Kidney tubule cell (primary cell): Measurements from ENCODE around the gene NOP16.

Experiments used
- DNase-seq: peaks from one replicate; pipeline ENCODE4 v3.0.0-alpha.2; 2018; ENCODE audit warnings: low spot score

NOP16 gene

GRCh38 chr5:176386491-176386890 lies 1.9 kb downstream of the NOP16 start:
- DNase-seq: no peak

GRCh38 chr5:176384991-176385390 lies 3.4 kb downstream of the NOP16 start:
- no peak for DNase-seq

- no peak for DNase-seq
These were observed 4.0 kb downstream of the NOP16 start for GRCh38 chr5:176384366-176384930.

GRCh38 chr5:176383961-176384360 lies 4.4 kb downstream of the NOP16 start:
- DNase-seq: no peak

- DNase-seq: no peak
These were observed 5.0 kb downstream of the NOP16 start for GRCh38 chr5:176383248-176383905.

GRCh38 chr5:176382721-176383120 lies 5.7 kb downstream of the NOP16 start:
- DNase-seq: no peak

DNA sequence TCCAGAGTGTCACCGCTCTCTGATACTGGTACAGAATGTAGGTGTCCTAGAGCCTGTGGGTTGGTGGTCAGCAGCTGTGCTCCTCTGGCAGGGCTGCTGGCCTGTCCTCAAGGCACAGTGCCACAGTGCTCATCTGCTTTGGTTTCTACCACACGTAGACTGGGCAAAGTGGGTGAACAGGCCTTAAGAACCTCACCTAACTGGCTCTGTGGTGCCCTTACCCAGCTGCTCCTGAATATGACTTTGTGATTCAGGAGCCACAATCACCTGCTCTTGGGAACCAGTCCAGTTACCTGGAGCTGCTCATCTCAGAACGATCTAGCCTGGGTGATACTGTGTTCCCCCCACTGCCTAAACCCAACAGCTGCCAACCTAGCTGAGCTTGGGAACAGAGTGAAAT lies 6.4 kb downstream of the NOP16 start:
- no peak for DNase-seq

- no peak for DNase-seq
These were observed 7.0 kb downstream of the NOP16 start for GRCh38 chr5:176381423-176381822.

DNA sequence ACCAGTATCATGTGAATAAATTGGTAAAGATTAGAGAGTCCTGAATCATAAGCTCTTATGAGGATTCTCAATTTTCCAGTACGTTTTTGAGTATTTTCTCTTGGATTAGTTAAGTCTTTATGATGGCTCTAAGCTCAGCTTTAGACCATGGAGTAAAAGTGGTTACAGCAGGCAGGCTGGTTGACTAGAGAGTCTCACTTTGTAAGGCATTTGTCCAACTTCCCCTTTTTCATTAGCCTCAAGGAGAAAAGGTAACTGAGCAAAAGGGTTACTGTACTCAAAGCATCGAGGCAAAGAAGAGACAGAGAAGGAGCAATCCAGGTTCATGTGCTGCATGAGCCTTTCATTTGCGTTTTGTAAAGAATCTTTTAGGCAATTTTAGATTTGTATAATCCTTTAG lies 8.5 kb downstream of the NOP16 start:
- no peak for DNase-seq

GRCh38 chr5:176373100-176373818 lies 15.1 kb downstream of the NOP16 start:
- no peak for DNase-seq

- no peak for DNase-seq
These were observed 16.5 kb downstream of the NOP16 start for GRCh38 chr5:176371621-176372539.

GRCh38 chr5:176369934-176370711 lies 18.3 kb downstream of the NOP16 start:
- DNase-seq: no peak

DNA sequence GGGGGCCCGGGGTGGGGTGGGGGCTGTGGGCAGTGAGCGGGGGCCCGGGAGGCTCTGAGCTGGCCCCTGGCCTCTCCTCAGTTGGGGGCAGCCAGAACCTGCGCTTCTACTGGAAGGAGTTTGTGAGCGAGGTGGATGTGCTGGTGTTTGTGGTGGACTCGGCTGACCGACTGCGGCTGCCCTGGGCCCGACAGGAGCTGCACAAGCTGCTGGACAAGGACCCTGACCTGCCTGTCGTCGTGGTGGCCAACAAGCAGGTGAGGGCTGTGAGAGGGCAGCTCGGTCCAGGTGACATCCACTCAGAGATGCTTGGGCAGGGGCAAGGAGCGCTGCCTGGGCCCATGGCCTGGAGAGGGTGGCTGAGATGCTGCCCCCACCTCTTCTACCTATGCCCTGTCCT lies 19.7 kb downstream of the NOP16 start:
- no peak for DNase-seq

DNA sequence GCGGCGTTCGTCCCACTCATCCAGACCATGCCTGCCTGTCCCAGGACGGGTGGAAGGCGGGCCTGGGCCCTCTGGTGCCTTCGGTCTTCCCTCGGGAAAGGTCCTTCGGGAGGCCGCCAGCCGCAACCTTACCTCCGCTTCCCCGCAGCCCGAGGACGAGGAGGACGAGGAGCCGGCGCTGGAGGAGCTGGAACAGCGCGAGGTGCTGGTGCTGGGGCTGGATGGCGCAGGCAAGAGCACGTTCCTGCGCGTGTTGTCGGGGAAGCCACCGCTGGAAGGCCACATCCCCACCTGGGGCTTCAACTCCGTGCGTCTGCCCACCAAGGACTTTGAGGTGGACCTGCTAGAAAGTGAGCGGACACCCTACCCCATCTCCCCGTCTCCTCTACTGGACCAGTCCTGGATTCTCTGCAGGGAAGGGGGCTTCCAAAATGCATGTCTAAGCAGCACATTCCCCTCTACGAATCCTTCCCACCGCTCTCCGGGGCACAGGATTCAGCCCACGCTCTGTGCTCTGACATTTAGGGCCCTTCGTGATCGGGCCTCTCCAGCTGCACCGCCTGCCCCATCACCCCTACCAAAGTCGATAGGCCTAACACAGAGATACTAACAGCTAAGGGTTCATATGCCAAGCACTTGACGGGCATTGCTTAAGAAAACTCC lies 22.0 kb downstream of the NOP16 start:
- no peak for DNase-seq

GRCh38 chr5:176365351-176366231 lies 22.8 kb downstream of the NOP16 start, which contains the start of gene ARL10:
Gene ARL10 (plus strand): TSS chr5:176365487. CDS start chr5:176365564, 77 bp downstream.
- peak; percentile 59 for DNase-seq

DNA sequence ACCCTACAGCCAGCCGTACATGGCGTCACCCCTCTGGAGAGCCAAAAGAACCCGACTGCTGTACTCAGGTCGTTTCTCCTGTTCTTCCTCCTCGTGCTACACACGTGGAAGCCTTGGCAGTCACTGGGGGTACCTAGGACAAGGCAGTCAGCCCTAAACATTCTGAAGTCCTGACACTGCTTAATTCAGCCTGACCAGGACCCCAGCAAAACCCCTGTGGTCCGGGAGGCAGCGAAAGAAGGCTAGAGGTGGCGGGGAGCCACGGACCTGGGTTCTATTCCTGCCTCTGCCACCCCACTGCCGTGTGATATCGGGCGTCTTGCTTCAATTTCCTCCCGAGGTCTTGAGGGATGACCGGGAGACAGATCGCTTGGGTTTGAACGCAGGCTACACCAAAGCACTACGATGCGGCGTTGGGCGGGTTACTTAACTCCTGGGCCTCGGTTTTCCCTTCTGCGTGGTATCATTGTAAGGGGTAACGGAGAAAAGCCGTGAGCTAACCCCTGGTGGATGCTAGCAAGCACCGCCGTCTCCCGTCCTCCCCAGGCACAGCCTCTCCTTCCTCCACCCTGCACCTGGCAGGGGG lies 23.5 kb downstream of the NOP16 start:
- DNase-seq: no peak

GRCh38 chr5:176362233-176362490 lies 26.2 kb downstream of the NOP16 start:
- DNase-seq: no peak

DNA sequence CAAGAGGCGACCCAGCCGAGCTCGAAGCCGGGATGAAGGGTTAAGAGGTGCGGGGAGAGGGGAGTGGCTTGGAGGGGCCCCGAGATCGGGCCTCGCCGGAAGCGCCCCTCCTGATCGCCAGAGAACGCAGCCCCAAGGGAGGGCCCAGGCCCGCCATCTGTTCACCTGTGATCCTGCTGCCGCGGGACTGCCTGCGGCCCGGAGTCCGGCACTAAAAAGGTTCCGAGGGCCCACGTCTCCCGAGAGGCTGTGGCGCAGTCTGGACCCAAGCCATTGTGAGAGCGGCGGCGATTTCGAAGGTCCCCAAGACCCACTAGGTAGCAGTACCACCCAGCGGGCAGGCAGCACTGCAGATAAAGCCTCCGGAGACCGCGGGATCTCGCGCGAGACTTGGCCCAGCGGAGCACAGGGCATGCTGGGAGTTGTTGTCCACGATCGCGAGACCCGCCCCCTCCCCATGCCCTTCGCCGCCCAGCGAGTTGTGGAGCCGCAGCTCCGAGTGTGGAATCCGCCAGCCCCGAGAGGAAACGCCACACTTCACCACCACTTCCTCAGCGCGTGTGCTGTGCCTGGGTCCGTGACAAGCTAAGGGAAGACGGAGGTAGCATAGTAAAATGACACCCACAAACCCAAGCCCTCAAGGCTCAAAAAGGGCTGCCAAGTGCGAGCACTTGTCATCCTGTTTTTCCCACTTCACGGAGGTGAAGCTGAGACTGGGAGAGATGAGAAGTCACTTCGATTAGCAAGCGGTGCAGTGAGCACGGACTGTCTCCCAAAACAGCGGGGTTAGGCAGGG lies 26.8 kb downstream of the NOP16 start, which contains the start of gene KIAA1191:
TSS of gene KIAA1191 (minus strand) at position 328 of the 796 bp plus-strand sequence. CDS start 2,256 bp downstream, outside the sequence.
- peak; percentile 90 for DNase-seq
